PFSK-1 (cell line): ENCODE data around the gene FIBIN.

Experiments used
- FOXP2 ChIP-seq: optimal IDR thresholded peaks from 2 replicates; pipeline ENCODE3; 2011; ENCODE audit warnings: borderline replicate concordance, control low read depth, inconsistent platforms; ENCODE audit not compliant: insufficient read depth; ENCODE audit errors: extremely low read length, extremely low read depth
- POLR2AphosphoS5 ChIP-seq: IDR thresholded peaks from 2 replicates; pipeline ENCODE4 v1.6.1; 2012; ENCODE audit warnings: low read depth, mild to moderate bottlenecking, control low read depth, low read length, moderate library complexity
- REST ChIP-seq, 2 experiments: IDR thresholded peaks; 2 replicates each; pipeline versions ENCODE4 v1.6.1 to v1.8.0; 2011 to 2012; ENCODE audit warnings: low read depth in 2 of 2, low read length in 2 of 2, control low read depth in 1 of 2, inconsistent platforms in 1 of 2, mild to moderate bottlenecking in 1 of 2, moderate library complexity in 1 of 2; ENCODE audit not compliant: insufficient read depth in 1 of 2
- SIN3A ChIP-seq: IDR thresholded peaks from 2 replicates; pipeline ENCODE4 v1.6.1; 2012; ENCODE audit warnings: mild to moderate bottlenecking, low read length, moderate library complexity, borderline replicate concordance; ENCODE audit not compliant: insufficient read depth
- TAF1 ChIP-seq: IDR thresholded peaks from 2 replicates; pipeline ENCODE4 v1.6.1; 2012; ENCODE audit warnings: low read length, control low read depth, borderline replicate concordance; ENCODE audit not compliant: insufficient read depth

Gene FIBIN

GRCh38 chr11:26992031-26992541 lies 1.8 kb upstream of the FIBIN start:
- TF ChIP-seq REST (IDR thresholded peaks at IDR 0.05; ENCODE audit: insufficient read depth in 1 of 2, low read depth in 2 of 2, low read length in 2 of 2) (no peak), TAF1 (no peak), FOXP2 (no peak), SIN3A (no peak), POLR2AphosphoS5 (no peak)

DNA sequence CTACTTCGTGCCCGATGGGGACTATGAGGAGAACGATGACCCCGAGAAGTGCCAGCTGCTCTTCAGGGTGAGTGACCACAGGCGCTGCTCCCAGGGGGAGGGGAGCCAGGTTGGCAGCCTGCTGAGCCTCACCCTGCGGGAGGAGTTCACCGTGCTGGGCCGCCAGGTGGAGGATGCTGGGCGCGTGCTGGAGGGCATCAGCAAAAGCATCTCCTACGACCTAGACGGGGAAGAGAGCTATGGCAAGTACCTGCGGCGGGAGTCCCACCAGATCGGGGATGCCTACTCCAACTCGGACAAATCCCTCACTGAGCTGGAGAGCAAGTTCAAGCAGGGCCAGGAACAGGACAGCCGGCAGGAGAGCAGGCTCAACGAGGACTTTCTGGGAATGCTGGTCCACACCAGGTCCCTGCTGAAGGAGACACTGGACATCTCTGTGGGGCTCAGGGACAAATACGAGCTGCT lies 751 bp downstream of the FIBIN start:
- TF ChIP-seq SIN3A (no peak), FOXP2 (no peak), TAF1 (no peak), REST (IDR thresholded peaks at IDR 0.05; ENCODE audit: insufficient read depth in 1 of 2, low read depth in 2 of 2, low read length in 2 of 2) (no peak), POLR2AphosphoS5 (no peak)

DNA sequence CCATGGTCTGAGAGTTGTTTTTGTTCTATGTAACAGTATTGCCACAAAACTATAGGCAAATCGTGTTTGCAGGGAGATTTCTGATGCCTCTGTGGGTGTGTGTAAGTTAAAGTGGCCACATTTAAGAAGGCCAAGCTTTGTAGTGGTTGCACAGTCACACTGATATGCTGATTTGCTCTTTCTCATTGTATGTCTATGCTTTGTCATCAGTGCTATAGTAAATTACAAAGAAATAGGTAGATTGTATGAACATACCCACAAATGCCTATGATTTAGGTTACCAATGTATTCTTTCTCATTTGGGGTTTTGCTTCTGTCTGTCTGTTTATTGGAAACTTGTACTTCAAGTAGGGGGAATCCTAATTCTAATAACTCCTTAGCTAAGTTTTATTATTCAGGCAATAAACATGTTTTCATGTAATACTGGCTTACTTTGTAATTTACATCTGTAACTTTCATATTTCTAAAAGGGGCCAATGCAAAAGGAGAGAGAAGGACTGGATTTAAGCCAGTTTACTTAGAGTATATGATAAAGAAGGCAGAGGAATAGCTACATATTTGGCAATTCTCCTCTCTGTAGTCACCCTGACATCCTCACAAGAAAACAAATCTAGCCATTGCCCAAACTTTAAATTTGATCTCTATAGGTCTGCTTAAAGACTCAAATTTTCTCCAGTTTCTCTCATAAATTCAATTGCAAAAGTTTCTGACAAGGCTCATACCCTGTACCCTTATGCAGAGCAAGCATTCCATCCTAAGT lies 2.0 kb downstream of the FIBIN start:
- TF ChIP-seq POLR2AphosphoS5 (no peak), SIN3A (no peak), REST (IDR thresholded peaks at IDR 0.05; ENCODE audit: insufficient read depth in 1 of 2, low read depth in 2 of 2, low read length in 2 of 2) (no peak), TAF1 (no peak), FOXP2 (no peak)

DNA sequence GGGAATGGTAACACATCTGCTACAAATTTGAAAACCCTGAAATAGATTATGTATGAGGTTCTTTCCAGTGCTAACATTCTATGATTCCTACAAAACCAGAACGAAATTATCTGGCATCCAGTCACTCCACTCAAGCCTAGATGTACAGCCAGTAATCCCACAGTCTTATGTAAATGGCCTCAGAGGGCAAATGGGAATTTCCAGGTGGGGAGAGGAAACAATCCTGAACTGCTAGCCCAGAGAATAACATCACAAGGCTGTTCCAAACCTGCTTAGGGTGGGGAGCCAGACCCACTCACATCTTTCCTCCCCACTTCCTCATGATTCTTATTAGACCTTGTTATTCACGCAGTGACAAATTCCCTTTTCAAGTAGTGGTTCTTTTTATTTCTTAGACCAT lies 3.5 kb downstream of the FIBIN start:
- TF ChIP-seq POLR2AphosphoS5 (no peak), REST (IDR thresholded peaks at IDR 0.05; ENCODE audit: insufficient read depth in 1 of 2, low read depth in 2 of 2, low read length in 2 of 2) (no peak), TAF1 (no peak), FOXP2 (no peak), SIN3A (no peak)
